GM18526 (cell line): ENCODE measurements around the gene COX6A2.

Experiments
- POLR2A ChIP-seq: IDR thresholded peaks from 3 replicates; pipeline ENCODE4 v1.6.1; 2011; ENCODE audit not compliant: insufficient read length; ENCODE audit errors: extremely low read depth

The COX6A2 gene

GRCh38 chr16:31404353-31405064, 23.7 kb downstream of the COX6A2 start:
- TF ChIP-seq POLR2A, result no peak

- no peak for TF ChIP-seq POLR2A
Observed at GRCh38 chr16:31403590-31404352, 24.4 kb downstream of the COX6A2 start.

- no peak for TF ChIP-seq POLR2A
Observed at GRCh38 chr16:31402687-31403086, 25.5 kb downstream of the COX6A2 start.

- no peak for TF ChIP-seq POLR2A
Observed at GRCh38 chr16:31401436-31401835, 26.7 kb downstream of the COX6A2 start.

GRCh38 chr16:31400191-31400590, 28.0 kb downstream of the COX6A2 start:
- TF ChIP-seq POLR2A, result no peak

- no peak for TF ChIP-seq POLR2A
Observed at GRCh38 chr16:31397701-31398100, 30.5 kb downstream of the COX6A2 start.

- no peak for TF ChIP-seq POLR2A
Observed at GRCh38 chr16:31397096-31397660, 31.0 kb downstream of the COX6A2 start.

- TF ChIP-seq POLR2A, result no peak
Observed at GRCh38 chr16:31395647-31396046, 32.5 kb downstream of the COX6A2 start.

GRCh38 chr16:31393056-31393455, 35.1 kb downstream of the COX6A2 start, which contains the start of gene ITGAD:
Gene ITGAD, plus strand, starts transcription at chr16:31393335. Its CDS starts 26 bp downstream, at chr16:31393361.
- TF ChIP-seq POLR2A, result no peak

- TF ChIP-seq POLR2A, result no peak
Observed at GRCh38 chr16:31390504-31391041, 37.6 kb downstream of the COX6A2 start.

GRCh38 chr16:31388535-31388934, 39.6 kb downstream of the COX6A2 start:
- TF ChIP-seq POLR2A, result no peak

- TF ChIP-seq POLR2A, result no peak
Observed at GRCh38 chr16:31386157-31386984, 41.8 kb downstream of the COX6A2 start.

- no peak for TF ChIP-seq POLR2A
Observed at GRCh38 chr16:31385680-31386079, 42.5 kb downstream of the COX6A2 start.

- TF ChIP-seq POLR2A, result no peak
Observed at GRCh38 chr16:31382485-31383161, 45.5 kb downstream of the COX6A2 start.
